GM19455 (cell line): Measurements from ENCODE around the gene PPM1D.

Experiments used
- ATAC-seq: cut with Tn5 transposase; IDR thresholded peaks from one replicate; pipeline ENCODE4 v1.9.1; 2021; ENCODE audit not compliant: unreplicated experiment

Gene PPM1D

GRCh38 chr17:60618080-60618479 lies 18.1 kb downstream of the PPM1D start:
- ATAC-seq, result no peak

- ATAC-seq, result no peak
Measured at GRCh38 chr17:60618854-60619526, 19.0 kb downstream of the PPM1D start.

GRCh38 chr17:60622961-60623360 lies 23.0 kb downstream of the PPM1D start:
- ATAC-seq, result no peak

- no peak for ATAC-seq
Measured at GRCh38 chr17:60623415-60623814, 23.4 kb downstream of the PPM1D start.

GRCh38 chr17:60627124-60627523 lies 27.1 kb downstream of the PPM1D start:
- no peak for ATAC-seq

- no peak for ATAC-seq
Measured at GRCh38 chr17:60628252-60628889, 28.4 kb downstream of the PPM1D start.

GRCh38 chr17:60629120-60629519 lies 29.1 kb downstream of the PPM1D start:
- no peak for ATAC-seq

- no peak for ATAC-seq
Measured at GRCh38 chr17:60630352-60630751, 30.4 kb downstream of the PPM1D start.

GRCh38 chr17:60631119-60631518 lies 31.1 kb downstream of the PPM1D start:
- no peak for ATAC-seq

- no peak for ATAC-seq
Measured at GRCh38 chr17:60637683-60638082, 37.7 kb downstream of the PPM1D start.

- no peak for ATAC-seq
Measured at GRCh38 chr17:60639019-60639330, 39.0 kb downstream of the PPM1D start.

GRCh38 chr17:60640503-60640902 lies 40.5 kb downstream of the PPM1D start:
- ATAC-seq, result no peak

GRCh38 chr17:60641126-60641525 lies 41.1 kb downstream of the PPM1D start:
- no peak for ATAC-seq

GRCh38 chr17:60641810-60642220 lies 41.8 kb downstream of the PPM1D start:
- no peak for ATAC-seq

- no peak for ATAC-seq
Measured at GRCh38 chr17:60645918-60646523, 46.0 kb downstream of the PPM1D start.

- ATAC-seq, result no peak
Measured at GRCh38 chr17:60646701-60647100, 46.7 kb downstream of the PPM1D start.

- no peak for ATAC-seq
Measured at GRCh38 chr17:60647705-60648104, 47.7 kb downstream of the PPM1D start.

GRCh38 chr17:60652454-60653247 lies 52.7 kb downstream of the PPM1D start:
- peak; percentile 80 for ATAC-seq

- no peak for ATAC-seq
Measured at GRCh38 chr17:60653569-60653968, 53.6 kb downstream of the PPM1D start.

- no peak for ATAC-seq
Measured at GRCh38 chr17:60656499-60656898, 56.5 kb downstream of the PPM1D start.

- ATAC-seq, result no peak
Measured at GRCh38 chr17:60659156-60659555, 59.2 kb downstream of the PPM1D start.

GRCh38 chr17:60661489-60661888 lies 61.5 kb downstream of the PPM1D start:
- ATAC-seq, result no peak
